NCI-H187 treated with DMSO at 0.1 percent for 48 hours (cell line): ENCODE data around the gene WWC2.

Experiments
- DNase-seq: peaks from one replicate; lab custom pipeline; 2025; lab: John Stamatoyannopoulos, UW

The WWC2 gene

DNA sequence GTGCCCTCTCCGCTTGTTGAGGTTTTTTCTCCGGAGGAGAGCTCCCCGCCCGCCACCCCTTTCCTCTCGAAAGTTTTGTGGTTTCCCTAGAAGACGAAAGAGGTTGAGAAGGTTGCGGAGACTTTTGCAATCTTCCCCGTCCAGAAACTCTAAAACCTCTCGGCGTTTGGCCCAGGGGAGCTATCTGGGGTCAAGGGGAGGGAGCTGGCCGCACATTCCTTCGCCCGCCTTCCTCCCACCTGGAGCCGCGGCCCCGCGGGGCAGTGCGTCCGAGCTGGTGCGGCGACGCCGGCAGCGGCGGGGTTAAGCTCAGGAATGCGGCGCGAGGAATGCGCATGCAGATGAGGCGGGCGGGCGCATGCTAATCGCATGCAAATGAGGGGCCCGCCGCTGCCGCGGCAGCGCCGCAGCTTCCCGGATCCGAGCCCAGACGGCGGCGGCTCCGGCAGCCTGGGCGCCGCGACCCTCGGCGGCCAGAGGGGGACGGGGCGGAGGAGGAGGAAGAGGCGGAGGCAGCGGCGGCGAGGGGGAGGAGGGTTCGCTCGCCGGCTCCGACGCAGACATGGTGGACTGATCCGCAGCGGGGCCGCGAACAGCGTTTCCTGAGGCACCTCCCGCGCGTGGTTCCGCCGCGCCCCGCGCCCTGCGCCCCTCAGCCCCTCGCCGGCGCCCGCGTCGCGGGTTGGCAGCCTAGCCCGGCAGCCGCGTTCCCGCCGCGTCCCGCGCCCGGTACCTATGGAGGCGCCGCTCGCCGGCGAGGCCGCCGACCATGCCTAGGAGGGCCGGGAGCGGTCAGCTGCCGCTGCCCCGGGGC, at the start of gene WWC2:
WWC2 (plus strand) TSS at position 535 of the 814 bp plus-strand sequence; CDS start at position 770, 235 bp downstream.
- DNase-seq = no peak

DNA sequence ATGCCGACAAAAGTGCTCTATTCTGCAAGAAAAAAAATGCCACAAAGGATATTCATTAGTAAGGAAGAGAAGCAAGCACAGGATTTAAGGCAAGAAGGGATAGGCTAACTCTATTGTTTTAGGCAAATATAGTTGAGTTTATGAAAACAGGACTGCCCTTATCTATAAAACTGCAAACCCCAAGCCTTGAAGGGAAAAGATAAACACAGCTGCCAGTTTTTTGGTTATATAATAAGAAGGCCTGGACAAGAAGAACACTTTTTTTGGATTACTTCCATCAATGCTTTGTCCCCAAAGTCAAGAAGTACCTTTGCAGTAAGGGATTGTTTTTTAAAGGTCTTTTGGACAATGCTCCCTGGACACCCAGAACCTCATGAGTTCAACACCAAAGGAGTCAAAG, 45.4 kb upstream of the WWC2 start:
- DNase-seq = no peak

GRCh38 chr4:183057255-183057654, 41.8 kb upstream of the WWC2 start:
- DNase-seq = no peak

DNA sequence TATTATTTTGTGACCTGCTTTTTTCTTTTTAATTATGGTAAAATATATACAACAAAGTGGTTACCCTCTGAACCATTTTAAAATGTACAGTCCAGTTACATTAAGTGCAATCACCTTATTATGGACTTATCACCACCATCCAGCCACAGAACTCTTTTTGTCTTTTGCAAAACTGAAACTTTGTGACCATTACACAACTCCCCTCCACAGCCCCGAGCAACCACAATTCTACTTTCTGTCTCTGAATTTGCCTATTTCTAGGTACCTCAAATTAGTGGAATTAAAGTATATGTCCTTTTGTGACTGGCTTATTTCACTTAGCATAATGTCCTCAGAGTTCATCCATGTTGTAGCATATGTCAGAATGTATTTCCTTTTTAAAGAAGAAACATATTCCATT, 39.3 kb upstream of the WWC2 start:
- DNase-seq = no peak

GRCh38 chr4:183068502-183068901, 30.6 kb upstream of the WWC2 start:
- no peak for DNase-seq

DNA sequence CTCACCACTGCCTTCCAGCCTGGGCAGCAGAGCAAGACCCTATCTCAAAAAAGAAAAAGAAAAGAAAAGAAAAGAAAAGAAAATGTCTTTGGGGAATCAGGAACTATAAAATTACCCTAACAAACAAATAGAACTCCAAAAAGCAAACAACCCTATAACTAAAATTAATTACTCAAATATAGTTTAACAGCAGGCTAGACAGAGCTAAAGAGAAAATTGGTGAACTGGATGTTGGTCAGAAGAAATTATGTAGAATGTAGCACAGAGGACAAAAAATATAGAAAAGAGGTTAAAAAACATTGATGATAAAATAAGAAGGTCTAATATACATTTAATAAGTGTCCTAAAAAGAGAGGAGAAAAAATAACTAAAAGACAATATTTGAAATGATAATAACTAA, 27.8 kb upstream of the WWC2 start:
- DNase-seq = no peak

GRCh38 chr4:183072176-183072575, 26.9 kb upstream of the WWC2 start:
- no peak for DNase-seq

- DNase-seq = no peak
Observed at GRCh38 chr4:183073838-183074145, 25.3 kb upstream of the WWC2 start.

DNA sequence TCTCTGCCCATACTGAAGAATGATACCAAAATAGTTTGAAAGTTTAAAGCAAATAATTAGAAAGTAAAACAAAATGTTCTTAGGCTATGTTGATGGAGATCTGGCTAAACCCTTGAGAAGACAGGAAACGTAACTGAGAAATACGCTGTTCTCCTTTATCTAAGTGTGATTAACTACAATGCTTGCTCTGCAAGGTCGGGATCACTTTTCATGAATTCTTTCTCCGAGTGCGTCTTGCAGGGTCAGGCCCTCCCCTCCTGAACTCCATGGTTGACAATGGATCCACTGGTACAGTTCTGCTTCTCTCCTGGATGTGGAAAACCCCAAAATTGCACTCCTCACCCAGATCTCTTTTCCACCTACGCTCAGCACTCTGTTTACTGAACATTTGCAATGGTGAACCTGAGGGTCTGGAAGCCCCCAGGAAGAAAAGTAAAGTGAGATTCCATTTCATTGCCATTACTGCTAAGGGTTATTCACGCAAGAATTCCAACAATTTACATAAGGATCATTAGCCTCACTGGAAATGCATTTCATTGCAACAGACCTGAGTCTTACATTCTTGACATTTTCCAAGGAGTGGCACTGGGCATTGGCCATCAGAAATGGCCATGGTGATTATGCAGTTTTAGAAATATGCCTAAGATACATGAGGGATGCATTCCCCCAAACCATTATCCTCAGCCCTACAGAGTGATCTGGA, 24.6 kb upstream of the WWC2 start:
- DNase-seq = no peak

GRCh38 chr4:183078634-183079033, 20.4 kb upstream of the WWC2 start:
- DNase-seq = no peak

DNA sequence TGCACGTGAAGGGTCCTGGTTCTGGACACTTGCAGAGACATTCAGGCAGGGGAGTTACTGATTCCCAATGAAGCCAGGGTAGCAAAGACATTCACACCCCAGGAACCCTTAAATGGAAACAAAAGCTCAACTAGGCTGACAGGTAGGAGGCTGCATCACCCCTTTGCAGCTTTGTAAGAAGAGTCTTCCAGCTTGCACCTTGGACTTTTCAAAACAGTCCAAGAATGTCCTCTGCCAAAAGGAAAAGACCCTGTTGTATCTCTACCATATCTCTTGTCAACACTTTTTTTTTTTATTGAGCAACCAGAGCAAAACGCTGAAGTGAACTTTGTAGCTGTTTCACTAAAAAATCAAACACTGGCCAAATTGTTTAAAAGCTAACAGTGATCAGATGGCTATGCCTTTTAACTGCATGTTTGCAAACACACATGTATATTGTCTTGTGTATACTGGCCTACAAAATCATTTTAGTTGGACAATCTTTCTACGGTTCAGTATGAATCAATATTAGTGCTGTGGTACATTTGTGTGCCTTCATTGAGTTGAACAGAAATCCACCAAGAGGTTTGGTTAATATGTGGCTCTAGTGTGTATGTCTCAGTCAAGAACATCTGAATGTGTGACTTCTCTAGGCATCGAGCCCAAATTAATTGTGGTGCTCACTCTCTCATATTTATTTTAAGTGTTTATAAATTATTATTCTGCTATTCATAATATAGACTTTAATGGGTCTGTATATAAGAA, 18.5 kb upstream of the WWC2 start:
- DNase-seq = no peak

GRCh38 chr4:183081116-183081469, 18.0 kb upstream of the WWC2 start:
- no peak for DNase-seq

- no peak for DNase-seq
Observed at GRCh38 chr4:183082053-183082452, 17.0 kb upstream of the WWC2 start.

GRCh38 chr4:183094393-183095198, 4.5 kb upstream of the WWC2 start:
- no peak for DNase-seq

- no peak for DNase-seq
Observed at GRCh38 chr4:183095199-183095512, 3.9 kb upstream of the WWC2 start.

DNA sequence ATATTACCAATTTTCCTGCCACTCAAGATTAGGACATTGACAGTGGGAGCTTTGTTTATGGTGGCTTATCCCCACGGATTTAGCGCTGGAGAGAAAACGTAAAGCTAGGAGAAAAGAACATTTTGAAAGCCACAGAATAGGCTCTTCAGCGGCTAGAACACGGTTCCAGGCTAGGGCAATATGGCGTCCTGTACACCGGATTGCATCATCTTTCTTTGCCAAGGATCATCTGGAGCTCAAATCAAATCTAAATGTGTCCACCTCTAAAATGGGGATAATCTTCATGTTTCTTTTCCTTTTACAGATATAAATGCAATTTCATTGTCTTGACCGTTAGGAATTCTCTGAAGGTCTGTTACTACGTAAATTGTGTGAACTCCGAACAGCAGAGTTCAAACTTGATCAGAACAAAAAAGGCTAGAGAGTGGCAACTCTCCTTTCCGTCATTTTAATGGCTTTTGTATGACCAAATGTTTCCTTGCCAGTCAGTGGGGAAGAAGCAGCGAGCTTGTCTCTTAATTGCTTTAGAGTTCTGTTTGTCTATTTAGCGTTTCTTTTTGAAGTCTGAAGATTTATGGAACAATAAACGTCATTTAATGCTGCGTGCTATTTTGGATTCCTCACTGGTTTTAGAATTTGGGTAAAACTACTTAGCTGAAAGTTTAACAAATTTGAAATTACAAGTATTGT, 2.6 kb upstream of the WWC2 start:
- DNase-seq = no peak

DNA sequence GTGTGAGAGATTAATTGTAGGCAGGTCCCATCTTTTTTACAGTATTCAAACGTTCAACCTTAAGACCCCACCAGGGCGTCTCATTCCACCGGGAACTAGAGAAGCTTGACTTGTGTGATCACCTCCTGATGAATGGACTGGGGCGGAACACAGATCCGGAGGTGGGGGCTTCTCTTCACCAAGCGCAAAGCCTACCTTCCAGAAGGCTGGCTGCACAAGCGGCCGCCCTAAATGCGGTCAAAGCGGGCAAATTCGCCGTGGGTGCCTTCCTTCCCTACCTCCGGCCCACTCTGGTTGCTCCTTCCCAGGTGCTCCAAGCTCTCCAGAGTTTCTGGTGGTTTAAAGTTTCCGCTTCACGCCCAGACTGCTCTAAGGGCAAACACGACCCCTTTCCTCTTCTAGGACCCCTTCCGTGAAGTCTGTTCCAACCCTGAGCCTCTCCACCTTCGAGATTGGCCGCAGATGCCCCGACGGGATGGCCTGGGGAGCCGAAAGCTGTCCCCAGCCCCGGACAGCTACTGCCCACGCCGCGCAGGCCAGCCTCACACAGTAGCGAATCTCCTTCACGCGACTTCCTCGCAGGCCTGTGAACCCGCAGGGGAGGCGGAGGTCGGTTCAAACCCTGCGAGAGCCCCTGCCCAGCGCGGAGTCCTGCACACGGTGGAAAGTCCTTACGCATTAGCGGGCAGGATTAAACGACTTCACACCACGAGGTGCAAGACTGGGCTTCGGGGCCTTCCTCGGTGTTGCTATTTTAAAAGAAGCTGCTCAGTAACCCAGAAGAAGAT, 1.6 kb upstream of the WWC2 start:
- DNase-seq = no peak

DNA sequence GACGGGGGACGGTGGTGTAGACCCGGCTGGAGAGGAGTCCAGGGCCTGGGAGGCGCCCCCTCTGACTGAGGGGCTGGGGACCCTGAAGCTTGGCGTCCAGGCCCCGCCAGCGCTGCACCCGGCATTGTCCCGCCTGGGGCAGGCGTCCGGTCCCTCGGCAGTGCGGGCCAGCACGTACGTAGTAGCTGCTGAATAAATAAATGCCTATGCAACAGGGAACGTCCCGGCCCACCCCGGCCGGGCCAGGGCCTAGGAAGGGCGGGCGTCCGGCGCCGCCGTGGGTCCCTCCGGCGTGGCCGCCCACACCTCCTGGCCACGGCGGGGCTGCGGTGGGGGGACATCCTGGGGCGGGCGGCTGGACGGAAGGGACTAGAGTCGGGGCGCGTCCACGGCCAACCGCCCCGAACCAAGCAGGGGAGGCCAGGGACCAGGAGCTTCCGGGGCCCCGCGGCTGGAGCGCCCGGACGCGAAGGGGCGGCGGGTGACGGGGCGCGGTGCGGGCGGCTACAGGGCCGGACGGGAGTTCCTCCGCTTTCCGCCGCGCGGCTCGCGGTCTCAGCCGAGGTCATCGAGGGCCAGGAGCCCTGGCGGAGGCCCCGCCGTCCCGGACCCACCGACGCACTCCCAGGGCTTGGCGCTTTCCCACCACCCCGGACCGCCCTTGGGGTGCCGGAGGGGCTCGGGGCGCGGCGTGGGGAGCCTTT, 886 bp upstream of the WWC2 start:
- no peak for DNase-seq

DNA sequence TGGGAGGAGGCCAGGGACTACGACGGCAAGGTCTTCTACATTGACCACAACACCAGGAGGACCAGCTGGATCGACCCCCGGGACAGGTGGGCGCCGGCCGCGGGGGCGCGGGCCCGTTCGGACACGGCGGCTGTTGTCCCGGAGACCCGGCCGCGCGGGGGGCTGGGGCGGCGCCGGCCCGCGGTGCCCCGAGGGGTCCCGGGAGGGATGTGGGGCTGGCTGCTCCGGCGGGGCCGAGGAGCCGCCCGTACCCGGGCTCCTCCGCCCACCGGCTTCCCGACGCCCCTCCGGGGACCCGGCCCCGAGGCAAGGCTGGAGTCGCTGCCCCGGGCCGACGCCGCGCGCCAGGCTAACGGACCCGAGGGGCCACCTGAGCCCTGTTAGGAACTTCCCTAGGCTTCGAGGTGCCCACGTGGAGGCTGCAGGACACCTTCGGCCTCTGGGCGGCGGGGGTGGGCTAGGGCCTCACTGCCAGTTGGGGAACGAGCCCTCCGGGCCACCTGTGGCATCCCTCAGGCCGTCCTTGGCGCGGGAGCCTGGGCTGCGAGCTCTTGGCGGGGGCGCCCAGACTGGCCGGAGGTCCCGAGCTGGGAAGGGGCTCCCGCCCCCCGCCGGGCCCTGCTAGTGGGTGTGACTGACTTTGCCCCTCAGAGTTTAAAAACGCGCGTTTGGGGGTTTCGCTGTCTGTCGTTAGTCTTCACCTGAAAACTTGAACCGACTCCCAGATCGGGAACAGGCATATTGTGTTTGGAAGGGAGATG, 660 bp downstream of the WWC2 start:
- DNase-seq = no peak

DNA sequence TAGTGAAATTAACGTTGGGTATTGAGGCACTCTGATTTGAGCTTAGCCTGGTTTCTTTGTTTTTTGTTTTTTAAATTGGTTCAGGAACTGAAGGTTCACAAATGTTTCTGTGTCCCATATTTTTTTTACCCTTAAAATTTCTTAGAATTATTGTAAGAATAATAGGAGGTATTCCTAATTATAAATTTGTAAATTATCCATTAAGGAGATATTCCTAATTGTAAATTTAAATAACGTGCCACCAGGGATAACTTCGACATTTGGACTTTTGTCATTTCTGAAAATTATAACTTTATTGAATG, 1.2 kb downstream of the WWC2 start:
- DNase-seq = no peak
